Activated naive CD8-positive, alpha-beta T cell treated with anti-CD3 and anti-CD28 coated beads, Interleukin-2, amount 50 U/mL, for 24 hours (primary cell): ENCODE data around the gene NRXN3.

Experiments
- ATAC-seq: fragments of 150-1000 bp; cut with Tn5 transposase; one replicate; pipeline ENCODE4 v1.10.0; 2021
- DNase-seq: peaks from one replicate; pipeline ENCODE4 v3.0.0; 2021
- H3K27ac Mint-ChIP-seq: one replicate; pipeline ENCODE4 v1.8.0; 2021; ENCODE audit warnings: mild to moderate bottlenecking, mixed read lengths
- H3K27me3 Mint-ChIP-seq: one replicate; pipeline ENCODE4 v1.8.0; 2021; ENCODE audit warnings: mixed read lengths
- H3K36me3 Mint-ChIP-seq: one replicate; pipeline ENCODE4 v1.8.0; 2021; ENCODE audit warnings: low read depth, mixed read lengths
- H3K4me1 Mint-ChIP-seq: one replicate; pipeline ENCODE4 v1.8.0; 2021; ENCODE audit warnings: mixed read lengths
- H3K4me3 Mint-ChIP-seq: one replicate; pipeline ENCODE4 v1.8.0; 2021; ENCODE audit warnings: mild to moderate bottlenecking, moderate library complexity, mixed read lengths
- H3K9me3 Mint-ChIP-seq: one replicate; pipeline ENCODE4 v1.8.0; 2021; ENCODE audit warnings: mixed read lengths

NRXN3 gene

DNA sequence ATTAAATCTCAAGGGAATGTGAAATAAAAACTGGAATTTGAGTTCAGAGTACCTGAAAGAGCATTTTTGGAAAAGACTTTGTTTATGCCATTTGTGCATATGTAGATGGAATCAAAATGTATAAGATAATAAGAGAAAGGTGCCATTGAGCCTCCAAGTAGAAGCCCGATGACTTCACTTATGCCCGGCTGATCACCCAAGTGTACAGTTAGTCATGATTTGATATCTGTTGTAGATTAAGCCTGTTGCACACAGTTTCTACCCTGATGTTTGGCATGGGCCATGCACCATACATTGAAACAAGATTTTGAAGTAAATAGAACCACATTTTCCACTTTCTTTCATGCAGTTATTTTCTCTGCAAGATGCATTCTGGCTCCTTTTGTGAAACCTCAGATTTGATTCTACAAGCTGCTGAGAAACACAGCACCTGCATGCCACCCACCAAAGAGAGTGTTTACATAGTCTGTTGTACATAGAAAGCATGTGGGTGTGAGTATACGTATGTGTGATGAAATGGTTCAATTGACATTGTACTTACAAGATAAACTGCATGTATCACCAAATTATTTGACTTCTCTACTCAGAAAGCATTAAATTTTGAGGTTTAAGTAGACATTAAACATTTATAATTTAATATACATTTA is 1268.6 kb downstream of the NRXN3 start:
- Mint-ChIP-seq H3K27ac (no peak overlapping the region), H3K9me3 (no peaks in the 10 kb centered on the region), H3K4me1 (no peaks in the 10 kb centered on the region), H3K4me3 (no peak overlapping the region), H3K27me3 (no peaks in the 10 kb centered on the region), H3K36me3 (no peaks in the 10 kb centered on the region)
- DNase-seq (no peak), ATAC-seq (no peak)

DNA sequence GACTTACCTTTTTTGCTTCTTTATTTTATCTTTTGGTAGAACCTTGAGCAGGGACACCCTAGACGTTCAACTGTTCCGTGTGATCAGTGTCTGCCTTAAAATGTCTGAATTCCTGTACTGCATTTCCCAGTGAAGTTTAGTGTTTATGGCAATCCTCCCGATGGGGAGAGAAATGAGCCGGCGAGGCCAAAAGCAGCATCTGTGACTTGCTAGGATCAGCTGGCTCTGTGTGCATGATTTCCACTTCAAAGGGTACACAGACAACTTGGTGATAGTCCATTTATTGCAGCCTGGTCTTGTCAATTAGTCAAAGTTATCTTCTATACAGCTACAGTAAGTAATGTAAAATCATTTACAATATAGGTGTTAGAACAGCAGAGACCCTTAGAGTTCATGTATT is 1272.6 kb downstream of the NRXN3 start:
- Mint-ChIP-seq H3K4me1 (no peaks in the 10 kb centered on the region), H3K27me3 (no peaks in the 10 kb centered on the region), H3K9me3 (no peaks in the 10 kb centered on the region), H3K4me3 (no peak overlapping the region), H3K27ac (no peak overlapping the region), H3K36me3 (no peaks in the 10 kb centered on the region)
- no peak for DNase-seq
- ATAC-seq = no peak

DNA sequence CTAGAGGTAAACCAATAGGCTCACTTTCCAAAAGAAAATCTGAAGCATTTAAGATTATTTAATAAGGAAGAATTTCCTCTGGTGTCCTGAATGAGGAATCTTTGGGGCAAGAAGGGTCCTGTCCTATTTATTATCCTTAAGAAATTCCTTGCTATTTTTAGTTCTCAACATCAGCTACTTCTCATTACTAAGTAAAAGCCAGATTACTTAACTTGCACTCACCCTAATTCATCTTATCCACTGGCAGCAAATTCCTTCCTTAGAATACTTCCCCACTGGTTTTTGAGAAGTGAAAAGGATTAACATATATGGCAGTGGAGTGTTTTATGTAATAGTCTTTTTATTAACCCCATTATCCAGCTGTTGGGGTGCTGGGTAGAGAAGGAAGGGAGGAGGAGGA is 1273.4 kb downstream of the NRXN3 start:
- Mint-ChIP-seq H3K9me3 (no peaks in the 10 kb centered on the region), H3K36me3 (no peaks in the 10 kb centered on the region), H3K4me1 (no peaks in the 10 kb centered on the region), H3K27ac (no peak overlapping the region), H3K4me3 (no peak overlapping the region), H3K27me3 (no peaks in the 10 kb centered on the region)
- ATAC-seq (no peak), DNase-seq (no peak)

DNA sequence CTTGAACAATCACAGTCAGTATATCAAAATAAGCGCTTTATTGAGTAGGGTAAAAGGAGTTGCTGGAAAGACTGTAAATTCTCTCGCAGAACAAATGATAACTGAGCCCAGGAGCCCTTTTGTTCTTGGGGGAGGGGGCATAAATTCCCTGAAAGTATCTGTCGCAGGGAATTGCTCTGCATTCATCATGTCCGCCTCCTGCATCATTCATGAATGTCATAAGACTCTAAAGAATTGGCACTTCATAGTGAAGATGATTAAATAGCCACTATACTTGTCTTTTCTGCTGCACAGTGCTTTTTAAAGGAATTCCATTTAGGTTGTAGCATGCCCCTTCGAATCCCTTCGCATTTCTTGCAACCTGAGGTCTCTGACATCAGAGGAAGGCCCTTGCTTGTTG is 1278.8 kb downstream of the NRXN3 start:
- ATAC-seq (no peak), DNase-seq (no peak)
- H3K36me3 Mint-ChIP-seq = no peaks in the 10 kb centered on the region
- no peak overlapping the region for H3K4me3 Mint-ChIP-seq
- no peaks in the 10 kb centered on the region for H3K9me3 Mint-ChIP-seq
- no peak overlapping the region for H3K27ac Mint-ChIP-seq
- no peaks in the 10 kb centered on the region for H3K4me1 Mint-ChIP-seq
- peaks cover 3% of the 10 kb centered on the region for H3K27me3 Mint-ChIP-seq

DNA sequence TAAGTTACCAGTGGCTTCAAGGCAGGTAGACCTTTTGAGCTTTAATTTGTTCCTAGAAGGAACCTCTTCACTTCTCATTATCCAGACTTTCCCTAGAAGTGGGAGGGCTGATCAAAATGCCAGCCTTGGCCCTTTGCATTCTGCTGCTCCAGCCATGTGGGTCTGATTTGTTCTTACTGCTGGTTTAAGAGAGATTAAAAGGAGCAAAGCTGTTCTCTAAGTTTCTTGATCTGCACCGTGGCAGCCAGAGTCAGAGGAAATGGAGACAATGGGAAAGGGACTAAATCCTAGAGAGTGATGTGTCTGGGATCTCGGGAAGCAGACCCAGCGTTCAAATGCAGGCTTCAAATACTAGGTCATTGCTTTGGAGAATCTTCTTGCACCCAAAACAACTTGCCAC is 1281.4 kb downstream of the NRXN3 start:
- Mint-ChIP-seq H3K9me3 (no peaks in the 10 kb centered on the region), H3K27ac (no peak overlapping the region), H3K4me3 (no peak overlapping the region), H3K27me3 (peaks cover 3% of the 10 kb centered on the region), H3K4me1 (no peaks in the 10 kb centered on the region), H3K36me3 (no peaks in the 10 kb centered on the region)
- DNase-seq = no peak
- ATAC-seq = no peak

DNA sequence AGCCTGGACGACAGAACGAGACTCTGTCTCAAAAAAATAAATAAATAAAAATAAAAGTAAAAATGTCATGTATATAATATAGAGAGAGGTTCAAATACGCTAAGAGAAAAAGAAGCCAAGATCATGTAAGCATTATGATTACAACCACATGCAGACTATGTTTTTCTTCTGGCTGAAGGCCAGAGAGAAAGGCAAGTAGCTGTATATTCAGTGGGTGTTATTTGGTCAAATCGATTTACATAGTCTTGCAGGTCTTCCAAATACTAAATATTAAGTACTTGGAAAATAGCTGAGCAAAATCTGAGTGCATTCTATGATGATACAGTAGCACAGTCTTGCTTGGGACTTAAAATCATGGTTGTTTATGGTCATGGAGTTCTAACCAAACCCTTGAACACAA is 1283.1 kb downstream of the NRXN3 start:
- Mint-ChIP-seq H3K9me3 (no peaks in the 10 kb centered on the region), H3K27me3 (peaks cover 3% of the 10 kb centered on the region), H3K27ac (no peak overlapping the region), H3K4me3 (no peak overlapping the region), H3K4me1 (no peaks in the 10 kb centered on the region), H3K36me3 (no peaks in the 10 kb centered on the region)
- ATAC-seq (no peak), DNase-seq (no peak)

DNA sequence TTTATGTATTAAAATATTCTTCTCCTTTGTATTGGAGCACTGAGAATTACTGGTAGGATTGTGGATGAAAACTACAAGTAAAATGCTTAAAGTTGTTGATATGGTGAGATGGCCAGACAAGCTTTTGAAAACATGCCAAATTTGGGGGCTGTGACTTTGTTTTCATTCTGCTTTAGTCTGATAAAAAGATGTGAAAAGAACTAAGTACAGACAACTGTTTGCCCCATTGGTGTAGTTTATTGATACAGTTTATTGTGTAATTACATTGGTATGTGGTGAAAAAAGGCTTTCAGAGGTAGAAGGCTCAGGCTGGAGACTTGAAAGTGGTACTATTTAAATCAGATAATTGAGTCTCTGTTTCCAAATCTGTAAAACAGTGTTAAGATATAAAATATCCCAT is 1294.3 kb downstream of the NRXN3 start:
- no peak overlapping the region for H3K27ac Mint-ChIP-seq
- no peaks in the 10 kb centered on the region for H3K9me3 Mint-ChIP-seq
- no peaks in the 10 kb centered on the region for H3K36me3 Mint-ChIP-seq
- H3K27me3 Mint-ChIP-seq = no peaks in the 10 kb centered on the region
- no peaks in the 10 kb centered on the region for H3K4me1 Mint-ChIP-seq
- H3K4me3 Mint-ChIP-seq = no peak overlapping the region
- ATAC-seq (no peak), DNase-seq (no peak)

DNA sequence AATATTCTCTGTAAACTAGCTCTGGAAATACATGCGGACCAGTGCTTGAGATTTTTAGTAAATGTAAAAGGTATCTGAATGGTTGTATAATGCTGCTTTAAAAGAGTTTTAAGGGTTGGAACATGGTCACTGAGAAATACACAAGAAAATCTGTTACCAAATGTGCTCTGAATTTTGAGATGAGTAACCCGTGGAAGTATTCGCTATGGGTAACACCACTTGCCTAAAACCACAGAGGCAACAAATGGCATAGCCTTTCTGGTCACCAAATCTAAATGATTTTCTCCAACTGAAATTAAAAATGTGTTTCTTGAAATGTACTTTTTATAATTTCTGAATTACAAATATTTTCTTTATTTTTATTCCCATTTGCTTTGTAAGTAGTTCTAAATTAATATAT is 1295.5 kb downstream of the NRXN3 start:
- no peak overlapping the region for H3K27ac Mint-ChIP-seq
- H3K27me3 Mint-ChIP-seq = no peaks in the 10 kb centered on the region
- H3K4me3 Mint-ChIP-seq = no peak overlapping the region
- no peaks in the 10 kb centered on the region for H3K36me3 Mint-ChIP-seq
- peaks cover 6% of the 10 kb centered on the region for H3K9me3 Mint-ChIP-seq
- DNase-seq (no peak), ATAC-seq (no peak)
- no peaks in the 10 kb centered on the region for H3K4me1 Mint-ChIP-seq

DNA sequence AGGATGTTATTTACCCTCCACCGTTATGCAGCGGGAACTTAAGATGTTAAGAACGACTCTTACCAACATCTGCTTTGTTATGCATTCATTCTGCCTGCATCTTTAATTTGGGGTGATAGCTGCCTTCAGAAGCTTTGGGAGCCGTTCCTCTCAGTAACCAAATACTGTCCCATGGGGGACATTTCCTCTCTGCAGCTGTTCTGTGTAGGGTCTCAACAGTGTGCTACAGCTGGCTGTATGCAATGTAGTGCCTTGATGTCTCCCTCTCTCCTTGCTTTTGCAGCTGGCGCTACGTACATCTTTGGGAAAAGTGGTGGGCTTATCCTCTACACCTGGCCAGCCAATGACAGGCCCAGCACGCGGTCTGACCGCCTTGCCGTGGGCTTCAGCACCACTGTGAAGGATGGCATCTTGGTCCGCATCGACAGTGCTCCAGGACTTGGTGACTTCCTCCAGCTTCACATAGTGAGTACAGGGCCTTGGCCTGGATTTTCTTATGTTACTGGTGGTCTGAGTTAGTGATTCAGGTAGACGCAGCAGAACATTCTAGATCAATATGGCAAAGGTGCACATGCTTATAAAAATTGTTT is 1296.9 kb downstream of the NRXN3 start:
- no peaks in the 10 kb centered on the region for H3K4me1 Mint-ChIP-seq
- peaks cover 8% of the 10 kb centered on the region for H3K9me3 Mint-ChIP-seq
- no peaks in the 10 kb centered on the region for H3K27me3 Mint-ChIP-seq
- no peak overlapping the region for H3K4me3 Mint-ChIP-seq
- ATAC-seq (no peak), DNase-seq (no peak)
- no peak overlapping the region for H3K27ac Mint-ChIP-seq
- no peaks in the 10 kb centered on the region for H3K36me3 Mint-ChIP-seq

DNA sequence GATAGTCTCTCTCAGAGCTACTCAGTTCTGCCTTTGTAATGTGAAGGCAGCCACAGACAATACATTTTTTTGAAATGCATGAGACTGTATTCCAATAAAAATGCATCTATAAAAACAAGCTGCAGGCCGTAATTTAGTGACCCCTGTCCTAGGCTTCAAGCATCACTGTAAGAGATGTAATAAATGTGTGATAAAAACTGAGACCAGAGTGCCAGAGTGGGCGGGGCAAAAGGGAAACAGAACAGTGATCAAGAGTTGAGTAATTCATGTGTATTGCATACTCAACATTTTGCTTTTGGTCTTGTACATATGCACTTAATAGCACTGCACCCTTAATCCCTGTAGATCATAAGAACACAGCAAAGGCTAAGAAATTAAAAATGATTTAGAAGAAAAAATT is 1297.7 kb downstream of the NRXN3 start:
- H3K27ac Mint-ChIP-seq = no peak overlapping the region
- no peaks in the 10 kb centered on the region for H3K27me3 Mint-ChIP-seq
- ATAC-seq (no peak), DNase-seq (no peak)
- H3K4me3 Mint-ChIP-seq = no peak overlapping the region
- no peaks in the 10 kb centered on the region for H3K4me1 Mint-ChIP-seq
- H3K36me3 Mint-ChIP-seq = no peaks in the 10 kb centered on the region
- peaks cover 8% of the 10 kb centered on the region for H3K9me3 Mint-ChIP-seq

DNA sequence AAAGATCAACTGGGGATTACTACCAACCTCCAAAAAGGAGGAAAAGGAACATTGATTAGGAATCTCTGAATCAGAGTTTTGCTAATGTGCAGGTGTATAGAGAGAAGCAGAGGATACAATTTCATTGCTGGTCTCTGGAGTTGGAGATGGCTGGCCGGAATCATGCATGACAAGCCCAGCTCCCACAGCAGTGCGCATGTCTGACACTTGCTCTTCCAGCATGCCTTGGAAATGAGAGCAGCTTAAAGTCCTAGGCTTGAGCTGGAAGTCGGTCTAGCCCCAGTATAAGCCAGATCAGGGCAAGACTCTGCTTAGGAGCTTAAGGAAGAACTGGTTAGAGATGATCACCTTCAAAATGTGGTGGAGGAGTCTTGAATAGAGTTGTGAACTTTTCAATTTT is 1298.3 kb downstream of the NRXN3 start:
- DNase-seq (no peak), ATAC-seq (no peak)

DNA sequence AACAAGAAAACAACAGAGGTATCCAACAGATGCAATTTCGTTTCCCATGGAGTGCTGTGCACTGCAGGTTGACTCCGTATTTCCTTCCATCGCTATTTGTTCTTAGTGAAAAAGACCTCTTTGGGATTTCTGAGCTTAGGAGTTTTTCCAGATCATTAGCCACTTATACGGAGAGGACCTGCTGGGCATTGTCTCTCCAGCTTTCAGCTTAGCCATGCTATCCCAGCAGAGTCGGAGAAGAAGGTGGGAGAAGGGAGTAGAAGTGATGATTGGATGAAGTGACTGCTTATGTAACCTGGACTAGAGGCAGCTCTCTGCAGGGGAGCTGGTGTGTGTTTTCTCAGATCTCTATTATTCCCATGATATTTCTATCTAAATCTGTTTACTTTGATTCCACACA is 1303.5 kb downstream of the NRXN3 start:
- Mint-ChIP-seq H3K36me3 (no peaks in the 10 kb centered on the region), H3K4me3 (no peak overlapping the region), H3K9me3 (peaks cover 11% of the 10 kb centered on the region), H3K27me3 (no peaks in the 10 kb centered on the region), H3K4me1 (no peaks in the 10 kb centered on the region), H3K27ac (no peak overlapping the region)
- ATAC-seq = no peak
- DNase-seq = no peak

More for the DNA sequence above, 1298.3 kb downstream of the NRXN3 start:
- no peak overlapping the region for H3K4me3 Mint-ChIP-seq
- H3K27me3 Mint-ChIP-seq = no peaks in the 10 kb centered on the region
- no peaks in the 10 kb centered on the region for H3K4me1 Mint-ChIP-seq
- H3K9me3 Mint-ChIP-seq = peaks cover 8% of the 10 kb centered on the region
- H3K36me3 Mint-ChIP-seq = no peaks in the 10 kb centered on the region
- no peak overlapping the region for H3K27ac Mint-ChIP-seq

DNA sequence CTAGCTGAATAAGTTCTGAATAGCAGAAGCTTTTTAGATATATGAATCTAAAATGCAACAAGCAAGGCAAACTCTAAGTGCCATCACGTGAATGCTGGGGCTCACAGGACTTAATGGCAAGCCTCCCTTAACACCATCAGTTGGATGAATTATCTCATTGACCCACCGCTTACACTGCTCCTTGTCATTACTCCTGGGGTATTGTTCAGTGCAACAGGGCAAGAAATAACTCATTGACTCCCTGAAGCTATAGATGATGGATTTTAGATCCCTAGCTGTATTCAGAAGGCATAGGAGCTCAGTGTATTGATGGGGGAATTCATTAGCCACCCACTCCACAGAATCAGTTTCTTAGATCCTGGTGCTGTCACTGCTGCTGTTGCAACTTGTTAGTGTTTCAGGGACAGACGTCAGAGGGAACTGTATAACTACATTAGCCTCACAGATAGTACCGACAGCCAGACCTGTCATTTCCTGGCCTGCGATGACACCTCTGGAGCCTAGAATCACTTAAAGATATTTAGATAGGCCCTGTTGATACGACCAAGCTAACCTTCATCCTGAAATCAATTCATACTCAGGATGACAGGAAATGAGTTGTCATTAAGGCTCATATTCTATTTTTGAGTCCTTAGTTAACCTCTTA is 1305.8 kb downstream of the NRXN3 start:
- ATAC-seq (no peak), DNase-seq (no peak)
- H3K36me3 Mint-ChIP-seq = no peaks in the 10 kb centered on the region
- H3K9me3 Mint-ChIP-seq = peaks cover 3% of the 10 kb centered on the region
- no peak overlapping the region for H3K4me3 Mint-ChIP-seq
- H3K27ac Mint-ChIP-seq = no peak overlapping the region
- H3K27me3 Mint-ChIP-seq = no peaks in the 10 kb centered on the region
- no peaks in the 10 kb centered on the region for H3K4me1 Mint-ChIP-seq

DNA sequence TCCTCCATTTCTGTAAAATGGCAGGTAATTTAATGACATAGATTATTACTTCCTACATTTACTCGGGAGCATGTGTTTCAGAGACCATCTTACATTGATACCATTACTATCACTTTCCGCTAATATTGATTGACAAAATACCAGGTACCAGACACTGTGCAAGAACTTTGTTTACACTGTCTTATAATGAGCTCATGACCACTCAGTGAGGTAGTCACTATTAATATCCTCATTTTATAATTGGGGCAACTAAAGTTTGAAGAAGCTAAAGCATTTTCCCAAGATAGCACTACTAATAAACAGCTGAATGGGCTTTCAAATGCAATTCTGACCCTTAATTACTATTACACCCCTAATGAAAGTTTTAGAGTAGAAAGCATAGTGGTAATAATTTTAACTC is 1306.4 kb downstream of the NRXN3 start:
- Mint-ChIP-seq H3K27me3 (no peaks in the 10 kb centered on the region), H3K27ac (no peak overlapping the region), H3K9me3 (peaks cover 3% of the 10 kb centered on the region), H3K36me3 (no peaks in the 10 kb centered on the region), H3K4me3 (no peak overlapping the region), H3K4me1 (no peaks in the 10 kb centered on the region)
- ATAC-seq (no peak), DNase-seq (no peak)

DNA sequence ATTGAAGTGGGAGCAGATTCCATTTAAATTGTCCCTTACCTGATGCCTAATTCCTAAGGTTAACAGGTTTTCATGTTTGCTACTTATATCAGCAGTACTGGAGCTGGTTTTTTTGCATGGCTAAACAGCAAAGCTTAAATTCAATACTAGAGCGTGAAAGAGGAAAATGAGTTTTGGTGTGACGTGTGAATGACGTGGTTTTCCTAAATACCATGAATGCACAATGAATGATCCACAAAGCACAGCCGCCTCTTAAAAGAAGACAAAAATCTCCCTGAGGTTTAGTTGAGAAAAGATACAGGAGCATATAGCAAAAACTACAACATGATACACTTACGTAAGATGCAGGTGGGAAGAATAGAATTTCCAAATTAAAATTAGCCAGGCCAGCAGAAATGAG is 1310.0 kb downstream of the NRXN3 start:
- no peaks in the 10 kb centered on the region for H3K36me3 Mint-ChIP-seq
- ATAC-seq (no peak), DNase-seq (no peak)
- no peak overlapping the region for H3K4me3 Mint-ChIP-seq
- no peak overlapping the region for H3K27ac Mint-ChIP-seq
- H3K4me1 Mint-ChIP-seq = no peaks in the 10 kb centered on the region
- H3K9me3 Mint-ChIP-seq = no peaks in the 10 kb centered on the region
- no peaks in the 10 kb centered on the region for H3K27me3 Mint-ChIP-seq
